Posterior cingulate gyrus (tissue), 11 donors: ENCODE measurements around the gene SLC27A4.
A peak's percentile ranks its signal among the peaks of the same experiment; 100 is the strongest.

Source experiments
- DNase-seq, 10 donors: peaks; one replicate each; pipeline versions ENCODE4 v3.0.0 to v3.0.0-alpha.2; 2020 to 2021; ENCODE audit warnings: mixed read lengths in 3 of 10
- intact Hi-C: fragments of 100-400 bp; cut with DNase I; formaldehyde crosslinking; loops from one replicate; pipeline ENCODE4 v1.15.1; 2023

The SLC27A4 gene

GRCh38 chr9:128409450-128409849 lies 69.1 kb downstream of the SLC27A4 start:
- intact Hi-C loops: loop anchor here (1.0 kb wide), 1 partner anchor 35 kb away; no protein-coding TSS in a partner anchor

GRCh38 chr9:128409978-128410377 lies 69.7 kb downstream of the SLC27A4 start:
- DNase-seq: peak in 3 of 10 donors; percentile 67 to 91 (median 84)
- intact Hi-C loops: loop anchor here (1.0 to 5.0 kb wide), 2 partner anchors 36 to 113 kb away; no protein-coding TSS in a partner anchor

More at GRCh38 chr9:128409450-128409849, 69.1 kb downstream of the SLC27A4 start:
- DNase-seq: no peak
